ENCODE results near the gene C8G.

- TF ChIP-seq CTCF (IDR thresholded peaks at IDR 0.05): no peak
- TF ChIP-seq EP300 (IDR thresholded peaks at IDR 0.05): no peak
These were observed 43.4 kb upstream of the C8G start for GRCh38 chr9:136901516-136902258.

Data from upper lobe of left lung (tissue), 4 donors.